NB4 (cell line): ENCODE data around the gene PCDH15.

Experiments
- DNase-seq: peaks from one replicate; pipeline ENCODE4 v3.0.0; 2010; ENCODE audit warnings: low read depth
- H3K4me3 ChIP-seq: one replicate; pipeline ENCODE4 v1.5.1; 2011; ENCODE audit warnings: mild to moderate bottlenecking, low read depth, low read length, moderate library complexity
- MYC ChIP-seq: IDR thresholded peaks from 2 replicates; pipeline ENCODE4 v1.6.1; 2011; ENCODE audit warnings: low read depth, low read length
- POLR2A ChIP-seq: IDR thresholded peaks from 2 replicates; pipeline ENCODE4 v1.6.1; 2011; ENCODE audit warnings: mild to moderate bottlenecking; ENCODE audit not compliant: insufficient read length; ENCODE audit errors: extremely low read depth
- TF ChIP-seq, protein P1 (sequence below): IDR thresholded peaks from one replicate; pipeline ENCODE4 v1.5.1; 2012; ENCODE audit warnings: low read depth, low read length
- TF ChIP-seq, protein P2 (sequence below): IDR thresholded peaks from 2 replicates; pipeline ENCODE4 v1.6.1; 2011; ENCODE audit warnings: low read depth, low read length

Gene PCDH15

GRCh38 chr10:54478601-54479000, 322.4 kb downstream of the PCDH15 start:
- DNase-seq = no peak
- no peak overlapping the region for H3K4me3 ChIP-seq
- TF ChIP-seq, protein P1, sequence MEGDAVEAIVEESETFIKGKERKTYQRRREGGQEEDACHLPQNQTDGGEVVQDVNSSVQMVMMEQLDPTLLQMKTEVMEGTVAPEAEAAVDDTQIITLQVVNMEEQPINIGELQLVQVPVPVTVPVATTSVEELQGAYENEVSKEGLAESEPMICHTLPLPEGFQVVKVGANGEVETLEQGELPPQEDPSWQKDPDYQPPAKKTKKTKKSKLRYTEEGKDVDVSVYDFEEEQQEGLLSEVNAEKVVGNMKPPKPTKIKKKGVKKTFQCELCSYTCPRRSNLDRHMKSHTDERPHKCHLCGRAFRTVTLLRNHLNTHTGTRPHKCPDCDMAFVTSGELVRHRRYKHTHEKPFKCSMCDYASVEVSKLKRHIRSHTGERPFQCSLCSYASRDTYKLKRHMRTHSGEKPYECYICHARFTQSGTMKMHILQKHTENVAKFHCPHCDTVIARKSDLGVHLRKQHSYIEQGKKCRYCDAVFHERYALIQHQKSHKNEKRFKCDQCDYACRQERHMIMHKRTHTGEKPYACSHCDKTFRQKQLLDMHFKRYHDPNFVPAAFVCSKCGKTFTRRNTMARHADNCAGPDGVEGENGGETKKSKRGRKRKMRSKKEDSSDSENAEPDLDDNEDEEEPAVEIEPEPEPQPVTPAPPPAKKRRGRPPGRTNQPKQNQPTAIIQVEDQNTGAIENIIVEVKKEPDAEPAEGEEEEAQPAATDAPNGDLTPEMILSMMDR = no peak
- TF ChIP-seq MYC (no peak), POLR2A (no peak)
- TF ChIP-seq, protein P2, sequence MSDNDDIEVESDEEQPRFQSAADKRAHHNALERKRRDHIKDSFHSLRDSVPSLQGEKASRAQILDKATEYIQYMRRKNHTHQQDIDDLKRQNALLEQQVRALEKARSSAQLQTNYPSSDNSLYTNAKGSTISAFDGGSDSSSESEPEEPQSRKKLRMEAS = no peak

GRCh38 chr10:54477738-54478137, 323.3 kb downstream of the PCDH15 start:
- DNase-seq = no peak
- no peak for TF ChIP-seq POLR2A
- TF ChIP-seq, protein P2 = no peak
- TF ChIP-seq, protein P1 = no peak
- TF ChIP-seq MYC = no peak
- H3K4me3 ChIP-seq = no peak overlapping the region

DNA sequence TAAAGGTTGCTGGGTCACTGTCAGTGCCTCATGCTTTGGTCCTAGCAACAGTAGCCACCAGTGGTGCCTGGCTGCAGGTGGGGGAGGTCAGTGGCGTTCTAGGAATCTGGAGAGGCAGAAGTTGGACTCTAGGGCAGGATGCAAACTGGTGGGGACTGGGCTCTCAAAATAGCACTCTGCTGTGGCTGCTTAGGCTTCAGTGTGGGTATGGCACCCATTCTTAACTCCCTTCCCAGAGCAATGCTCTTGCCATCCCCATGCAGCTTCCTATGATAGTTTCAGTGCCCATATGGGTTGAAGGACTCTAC, 330.8 kb downstream of the PCDH15 start:
- TF ChIP-seq, protein P2 = no peak
- TF ChIP-seq POLR2A (no peak), MYC (no peak)
- TF ChIP-seq, protein P1 = no peak
- no peak overlapping the region for H3K4me3 ChIP-seq
- no peak for DNase-seq

DNA sequence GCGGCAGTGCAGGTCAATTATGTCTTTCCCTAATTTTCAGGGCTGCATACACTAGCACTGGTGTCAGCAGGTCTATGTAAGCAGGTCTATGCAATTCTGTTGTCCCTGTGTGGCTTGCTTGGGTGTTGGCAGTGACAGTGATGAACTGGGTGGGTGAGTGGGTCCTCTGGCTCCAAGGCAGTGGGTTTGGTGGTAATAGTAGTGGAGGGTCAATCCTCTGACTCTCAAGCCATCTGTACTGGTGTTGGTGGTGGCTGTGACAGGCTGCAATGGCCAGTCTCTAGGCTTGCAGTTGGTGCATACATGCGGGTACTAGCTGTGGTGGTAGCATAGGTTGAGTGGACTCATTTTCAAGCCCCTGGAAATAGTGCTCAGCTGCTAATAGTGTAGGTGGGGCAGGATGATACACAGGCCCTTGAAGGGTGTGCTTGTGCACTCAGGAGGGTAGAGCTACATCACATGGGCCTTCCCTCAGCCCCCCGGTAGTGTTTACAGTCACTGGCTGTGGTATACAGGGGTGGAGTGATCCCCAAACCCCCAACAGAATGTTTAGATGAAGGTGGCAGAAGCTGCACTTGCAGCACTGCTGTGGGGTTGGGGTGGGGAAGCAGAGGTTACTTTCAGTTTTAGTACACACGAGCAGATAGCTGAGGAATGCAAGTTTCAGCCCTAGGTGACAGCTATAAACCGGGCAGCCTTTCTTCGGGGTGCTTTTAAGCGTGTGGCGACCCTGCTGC, 331.3 kb downstream of the PCDH15 start:
- no peak for DNase-seq
- no peak overlapping the region for H3K4me3 ChIP-seq
- TF ChIP-seq, protein P2 = no peak
- TF ChIP-seq POLR2A (no peak), MYC (no peak)
- TF ChIP-seq, protein P1 = no peak

DNA sequence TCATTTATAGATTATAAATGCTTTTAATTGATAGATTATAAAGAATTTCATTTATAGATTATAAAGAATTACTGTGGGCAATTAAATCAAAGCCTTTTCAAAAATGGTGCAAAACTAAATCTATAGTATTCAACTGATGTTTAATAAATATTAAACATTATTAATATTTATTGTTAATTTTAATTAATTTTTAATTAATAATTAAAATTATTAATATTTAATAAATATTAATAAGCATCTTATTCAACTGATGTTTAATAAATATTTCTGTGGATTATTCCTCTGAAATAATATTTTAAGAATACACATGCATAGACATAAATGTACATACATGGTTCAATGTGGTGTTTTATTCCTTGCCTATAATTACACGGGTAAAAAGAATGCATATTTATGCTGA, 346.8 kb downstream of the PCDH15 start:
- no peak overlapping the region for H3K4me3 ChIP-seq
- TF ChIP-seq MYC = no peak
- no peak for TF ChIP-seq POLR2A
- TF ChIP-seq, protein P1 = no peak
- TF ChIP-seq, protein P2 = no peak
- DNase-seq = no peak
